ENCODE data around the gene KRTAP2-1.
"Not testable (repeated sequence)": the region's sequence is repeated elsewhere in the genome, so short reads cannot be mapped to it uniquely, and the experiment has no call there.

Gene KRTAP2-1

GRCh38 chr17:41063449-41063848 lies 16.3 kb upstream of the KRTAP2-1 start:
- Histone ChIP-seq H3K9me2 (replicated peaks; ENCODE audit: insufficient read depth, low read length) (no peaks in the 10 kb centered on the region), H3K4me1 (ENCODE audit: low read length) (no peaks in the 10 kb centered on the region), H3K9ac (ENCODE audit: low read length) (no peak overlapping the region), H3K36me3 (replicated peaks; ENCODE audit: insufficient read depth, low read length) (no peaks in the 10 kb centered on the region), H3K4me3 (ENCODE audit: low read length) (no peak overlapping the region), H2AFZ (ENCODE audit: low read length) (no peak overlapping the region), H3K79me2 (ENCODE audit: low read length) (no peaks in the 10 kb centered on the region), H3F3A (ENCODE audit: insufficient read depth, low read length) (no peaks in the 10 kb centered on the region), H4K20me1 (ENCODE audit: insufficient read depth, low read length) (no peaks in the 10 kb centered on the region), H3K27ac (ENCODE audit: low read length) (no peak overlapping the region), H3K4me2 (ENCODE audit: low read depth, low read length) (no peak overlapping the region), H3K27me3 (replicated peaks; ENCODE audit: insufficient read depth, low read length) (no peaks in the 10 kb centered on the region), H3K9me3 (replicated peaks; ENCODE audit: insufficient read depth, low read length) (no peaks in the 10 kb centered on the region)
- TF ChIP-seq EZH2phosphoT487 (IDR thresholded peaks at IDR 0.05; ENCODE audit: low read length) (no peak), EZH2 (optimal IDR thresholded peaks at IDR 0.05; ENCODE audit: low read depth, low read length) (no peak)
- TF ChIP-seq, protein P1, sequence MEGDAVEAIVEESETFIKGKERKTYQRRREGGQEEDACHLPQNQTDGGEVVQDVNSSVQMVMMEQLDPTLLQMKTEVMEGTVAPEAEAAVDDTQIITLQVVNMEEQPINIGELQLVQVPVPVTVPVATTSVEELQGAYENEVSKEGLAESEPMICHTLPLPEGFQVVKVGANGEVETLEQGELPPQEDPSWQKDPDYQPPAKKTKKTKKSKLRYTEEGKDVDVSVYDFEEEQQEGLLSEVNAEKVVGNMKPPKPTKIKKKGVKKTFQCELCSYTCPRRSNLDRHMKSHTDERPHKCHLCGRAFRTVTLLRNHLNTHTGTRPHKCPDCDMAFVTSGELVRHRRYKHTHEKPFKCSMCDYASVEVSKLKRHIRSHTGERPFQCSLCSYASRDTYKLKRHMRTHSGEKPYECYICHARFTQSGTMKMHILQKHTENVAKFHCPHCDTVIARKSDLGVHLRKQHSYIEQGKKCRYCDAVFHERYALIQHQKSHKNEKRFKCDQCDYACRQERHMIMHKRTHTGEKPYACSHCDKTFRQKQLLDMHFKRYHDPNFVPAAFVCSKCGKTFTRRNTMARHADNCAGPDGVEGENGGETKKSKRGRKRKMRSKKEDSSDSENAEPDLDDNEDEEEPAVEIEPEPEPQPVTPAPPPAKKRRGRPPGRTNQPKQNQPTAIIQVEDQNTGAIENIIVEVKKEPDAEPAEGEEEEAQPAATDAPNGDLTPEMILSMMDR (IDR thresholded peaks at IDR 0.05; ENCODE audit: low read length) = no peak
- DNase-seq = no peak

- DNase-seq = no peak
- Histone ChIP-seq H3K36me3 (replicated peaks; ENCODE audit: insufficient read depth, low read length) (no peaks in the 10 kb centered on the region), H3K9me2 (replicated peaks; ENCODE audit: insufficient read depth, low read length) (no peaks in the 10 kb centered on the region), H3K4me1 (ENCODE audit: low read length) (no peaks in the 10 kb centered on the region), H4K20me1 (ENCODE audit: insufficient read depth, low read length) (no peaks in the 10 kb centered on the region), H3F3A (ENCODE audit: insufficient read depth, low read length) (no peaks in the 10 kb centered on the region), H3K4me3 (ENCODE audit: low read length) (no peak overlapping the region), H3K27ac (ENCODE audit: low read length) (no peak overlapping the region), H2AFZ (ENCODE audit: low read length) (no peak overlapping the region), H3K4me2 (ENCODE audit: low read depth, low read length) (no peak overlapping the region), H3K27me3 (replicated peaks; ENCODE audit: insufficient read depth, low read length) (no peaks in the 10 kb centered on the region), H3K9ac (ENCODE audit: low read length) (no peak overlapping the region), H3K79me2 (ENCODE audit: low read length) (no peaks in the 10 kb centered on the region), H3K9me3 (replicated peaks; ENCODE audit: insufficient read depth, low read length) (no peaks in the 10 kb centered on the region)
- TF ChIP-seq EZH2 (optimal IDR thresholded peaks at IDR 0.05; ENCODE audit: low read depth, low read length) (no peak), EZH2phosphoT487 (IDR thresholded peaks at IDR 0.05; ENCODE audit: low read length) (no peak)
- TF ChIP-seq, protein P1 (IDR thresholded peaks at IDR 0.05; ENCODE audit: low read length) = no peak
Observed at GRCh38 chr17:41061964-41062363, 14.8 kb upstream of the KRTAP2-1 start.

GRCh38 chr17:41060052-41060604 lies 13.0 kb upstream of the KRTAP2-1 start, which contains the start of gene KRTAP2-3:
TSS of gene KRTAP2-3 (minus strand) at chr17:41060114. CDS start at chr17:41060050, 64 bp downstream.
- H3K4me3 ChIP-seq (ENCODE audit: low read length) = no peak within 1 kb of the TSS
- DNase-seq = no peak
- no peaks in the 10 kb centered on the region for H3K9me2 ChIP-seq (replicated peaks; ENCODE audit: insufficient read depth, low read length)
- no peaks in the 10 kb centered on the region for H3K9me3 ChIP-seq (replicated peaks; ENCODE audit: insufficient read depth, low read length)
- no peaks in the 10 kb centered on the region for H4K20me1 ChIP-seq (ENCODE audit: insufficient read depth, low read length)
- H3K36me3 ChIP-seq (replicated peaks; ENCODE audit: insufficient read depth, low read length) = no peaks in the 10 kb centered on the region
- H3K4me2 ChIP-seq (ENCODE audit: low read depth, low read length) = no peak within 1 kb of the TSS
- no peaks in the 10 kb centered on the region for H3K27me3 ChIP-seq (replicated peaks; ENCODE audit: insufficient read depth, low read length)
- no peak within 1 kb of the TSS for H3K27ac ChIP-seq (ENCODE audit: low read length)
- H3K9ac ChIP-seq (ENCODE audit: low read length) = no peak within 1 kb of the TSS
- H3F3A ChIP-seq (ENCODE audit: insufficient read depth, low read length) = no peaks in the 10 kb centered on the region
- H3K79me2 ChIP-seq (ENCODE audit: low read length) = no peaks in the 10 kb centered on the region
- no peak within 1 kb of the TSS for H2AFZ ChIP-seq (ENCODE audit: low read length)
- no peaks in the 10 kb centered on the region for H3K4me1 ChIP-seq (ENCODE audit: low read length)
- TF ChIP-seq, protein P1 (IDR thresholded peaks at IDR 0.05; ENCODE audit: low read length) = no peak
- no peak for TF ChIP-seq EZH2 (optimal IDR thresholded peaks at IDR 0.05; ENCODE audit: low read depth, low read length)
- TF ChIP-seq EZH2phosphoT487 (IDR thresholded peaks at IDR 0.05; ENCODE audit: low read length) = no peak

GRCh38 chr17:41059276-41060051 lies 12.3 kb upstream of the KRTAP2-1 start:
- not testable (repeated sequence) for H3K4me3 ChIP-seq (ENCODE audit: low read length); H4K20me1 ChIP-seq (ENCODE audit: insufficient read depth, low read length); DNase-seq; H3K4me2 ChIP-seq (ENCODE audit: low read depth, low read length); H3K36me3 ChIP-seq (replicated peaks; ENCODE audit: insufficient read depth, low read length); H3K27ac ChIP-seq (ENCODE audit: low read length); H2AFZ ChIP-seq (ENCODE audit: low read length); H3K4me1 ChIP-seq (ENCODE audit: low read length); H3K9me3 ChIP-seq (replicated peaks; ENCODE audit: insufficient read depth, low read length); H3F3A ChIP-seq (ENCODE audit: insufficient read depth, low read length); H3K79me2 ChIP-seq (ENCODE audit: low read length); H3K9ac ChIP-seq (ENCODE audit: low read length); H3K27me3 ChIP-seq (replicated peaks; ENCODE audit: insufficient read depth, low read length); H3K9me2 ChIP-seq (replicated peaks; ENCODE audit: insufficient read depth, low read length)
